Spleen (tissue), 11 donors: ENCODE results near the gene SASH1. TPM values are rescaled to one million over a fixed set of nuclear protein-coding genes. Genes with fewer than 3 reads are reported as not detected.

Source experiments
- DNase-seq: peaks from one replicate; pipeline ENCODE4 v3.0.0-alpha.2; 2020
- H3K27ac ChIP-seq, 8 donors: fragments of 200-600 bp; sonication (generic) in 7 of 8; 1 replicate in 4 of 8; 2 replicates in 4 of 8; pipeline versions ENCODE4 v1.5.0 to v1.8.0; 2016 to 2021; ENCODE audit warnings: inconsistent platforms in 4 of 8, mild to moderate bottlenecking in 4 of 8, moderate library complexity in 1 of 8
- H3K27me3 ChIP-seq, 7 donors: fragments of 200-600 bp; sonication (generic) in 6 of 7; replicated peaks in 1 of 7; 1 replicate in 4 of 7; 2 replicates in 3 of 7; pipeline versions ENCODE4 v1.5.0 to v1.8.0; 2016 to 2021; ENCODE audit warnings: inconsistent platforms in 3 of 7, mild to moderate bottlenecking in 1 of 7
- H3K36me3 ChIP-seq, 6 donors: fragments of 200-600 bp; sonication (generic) in 5 of 6; 1 replicate in 4 of 6; 2 replicates in 2 of 6; pipeline versions ENCODE4 v1.5.0 to v1.8.0; 2016 to 2021; ENCODE audit warnings: inconsistent platforms in 2 of 6
- H3K4me1 ChIP-seq, 6 donors: fragments of 200-600 bp; sonication (generic) in 5 of 6; 1 replicate in 3 of 6; 2 replicates in 3 of 6; pipeline versions ENCODE4 v1.5.0 to v1.8.0; 2016 to 2021; ENCODE audit warnings: inconsistent platforms in 3 of 6
- H3K4me3 ChIP-seq, 8 donors: fragments of 200-600 bp; sonication (generic) in 7 of 8; 1 replicate in 4 of 8; 2 replicates in 4 of 8; pipeline versions ENCODE4 v1.5.0 to v1.8.0; 2016 to 2021; ENCODE audit warnings: inconsistent platforms in 4 of 8, mild to moderate bottlenecking in 4 of 8, moderate library complexity in 2 of 8
- H3K9me3 ChIP-seq, 8 donors: fragments of 200-600 bp; sonication (generic) in 7 of 8; 1 replicate in 4 of 8; 2 replicates in 4 of 8; pipeline versions ENCODE4 v1.5.0 to v1.8.0; 2016 to 2021; ENCODE audit warnings: inconsistent platforms in 4 of 8
- POLR2A ChIP-seq, 3 donors: fragments of 450-650 bp; IDR thresholded peaks; one replicate each; pipeline ENCODE4 v1.5.1; 2017; ENCODE audit warnings: antibody characterized with exemption in 3 of 3, mild to moderate bottlenecking in 1 of 3
- POLR2AphosphoS5 ChIP-seq, 3 donors: sonication (generic); formaldehyde crosslinking; IDR thresholded peaks; one replicate each; pipeline ENCODE4 v1.5.1; 2017; ENCODE audit warnings: antibody characterized with exemption in 3 of 3
- WGBS, 5 donors: extraction: QIAGEN DNeasy Blood & Tissue Kit in 3 of 5; methylation state at CpG; one replicate each; pipeline versions ENCODE4 v1.1.5 to v1.1.7; 2013 to 2018; 5-methylcytosine and 5-hydroxymethylcytosine counted together
- intact Hi-C: fragments of 100-400 bp; cut with DNase I; formaldehyde crosslinking; loops from one replicate; pipeline ENCODE4 v1.15.0; 2023; ENCODE audit warnings: low total_unique reads
- polyA plus RNA-seq, 3 donors: library from polyadenylated mRNA; stranded (reverse); fragments of 200-250 nt; gene quantifications; one replicate each; pipeline ENCODE4 v1.2.1, GENCODE V29; 2013
- total RNA-seq, 7 donors: library from RNA; depleted of rRNA in 3 of 7; stranded (reverse); fragments of >200 nt in 3 of 7; fragmentation: NEBNext Ultra II Directional in 4 of 7; extraction: Animal tissue kit (Norgen Biotek cat#: 25700) in 4 of 7; gene quantifications; one replicate each; pipeline versions ENCODE4 v1.1.0 to v1.2.1, GENCODE V29; 2016 to 2021
- TF ChIP-seq, protein P1 (sequence below), 11 experiments: fragments of 200-600 bp in 7 of 11; fragments of 450-650 bp in 4 of 11; sonication (generic) in 4 of 11; IDR thresholded peaks in 8 of 11; conservative IDR thresholded peaks in 3 of 11; 1 replicate in 7 of 11; 2 replicates in 4 of 11; pipeline versions ENCODE4 v1.4.0 to v1.8.0; 2016 to 2021; ENCODE audit warnings: antibody characterized with exemption in 11 of 11, inconsistent platforms in 4 of 11, mild to moderate bottlenecking in 1 of 11
- donor health status: healthy with polysubstance abuse.
- donor health status: DM: no; HTN: no; CAD: no; lungs with moderate emphysema.
- donor health status: DM: no; HTN: no; CAD: no.
- donor health status: Bipolar disorder and iron deficiency.
- donor health status: healthy.
- donor health status: DM: no; HTN: no; CAD: no.
- donor health status: DM: yes; HTN: yes; CAD: no.

SASH1 gene
- total and polyA plus RNA-seq, 10 donors = 3.9 to 103 (median 57.9) TPM

DNA sequence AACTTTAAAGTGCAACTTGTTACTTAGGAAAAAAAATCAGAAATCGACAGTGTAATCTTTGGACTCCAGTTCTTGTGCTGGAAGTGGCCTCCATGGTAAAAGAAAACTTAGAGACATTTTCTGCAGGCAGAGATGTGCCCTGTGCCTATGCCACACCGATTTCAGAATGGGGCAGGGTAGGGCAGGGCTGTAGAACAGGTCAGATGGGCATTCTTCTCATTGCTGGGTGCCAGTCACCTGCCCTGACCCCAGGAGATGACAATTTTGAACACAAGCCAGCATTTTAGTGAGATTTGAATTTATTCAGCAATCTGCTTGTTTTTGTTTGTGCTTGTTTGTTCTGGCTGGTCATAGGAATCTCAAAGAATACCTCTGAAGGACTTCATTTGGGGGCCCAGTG lies 63.3 kb downstream of the SASH1 start:
- TF ChIP-seq, protein P1, sequence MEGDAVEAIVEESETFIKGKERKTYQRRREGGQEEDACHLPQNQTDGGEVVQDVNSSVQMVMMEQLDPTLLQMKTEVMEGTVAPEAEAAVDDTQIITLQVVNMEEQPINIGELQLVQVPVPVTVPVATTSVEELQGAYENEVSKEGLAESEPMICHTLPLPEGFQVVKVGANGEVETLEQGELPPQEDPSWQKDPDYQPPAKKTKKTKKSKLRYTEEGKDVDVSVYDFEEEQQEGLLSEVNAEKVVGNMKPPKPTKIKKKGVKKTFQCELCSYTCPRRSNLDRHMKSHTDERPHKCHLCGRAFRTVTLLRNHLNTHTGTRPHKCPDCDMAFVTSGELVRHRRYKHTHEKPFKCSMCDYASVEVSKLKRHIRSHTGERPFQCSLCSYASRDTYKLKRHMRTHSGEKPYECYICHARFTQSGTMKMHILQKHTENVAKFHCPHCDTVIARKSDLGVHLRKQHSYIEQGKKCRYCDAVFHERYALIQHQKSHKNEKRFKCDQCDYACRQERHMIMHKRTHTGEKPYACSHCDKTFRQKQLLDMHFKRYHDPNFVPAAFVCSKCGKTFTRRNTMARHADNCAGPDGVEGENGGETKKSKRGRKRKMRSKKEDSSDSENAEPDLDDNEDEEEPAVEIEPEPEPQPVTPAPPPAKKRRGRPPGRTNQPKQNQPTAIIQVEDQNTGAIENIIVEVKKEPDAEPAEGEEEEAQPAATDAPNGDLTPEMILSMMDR (IDR thresholded peaks at IDR 0.05 in 8 of 11, conservative IDR thresholded peaks at IDR 0.05 in 3 of 11) = no peak
- no peak for TF ChIP-seq POLR2A (IDR thresholded peaks at IDR 0.05)
- Histone ChIP-seq H3K36me3 (no peaks in the 10 kb centered on the region), H3K4me1 (no peaks in the 10 kb centered on the region), H3K9me3 (no peaks in the 10 kb centered on the region), H3K4me3 (no peak overlapping the region), H3K27me3 (no peaks in the 10 kb centered on the region), H3K27ac (no peak overlapping the region)
- intact Hi-C loops = no loop called here
- 65 to 84% (median 76%) methylated on average over 2 of the region's 2 CpGs for WGBS, 5 donors
- no peak for DNase-seq

DNA sequence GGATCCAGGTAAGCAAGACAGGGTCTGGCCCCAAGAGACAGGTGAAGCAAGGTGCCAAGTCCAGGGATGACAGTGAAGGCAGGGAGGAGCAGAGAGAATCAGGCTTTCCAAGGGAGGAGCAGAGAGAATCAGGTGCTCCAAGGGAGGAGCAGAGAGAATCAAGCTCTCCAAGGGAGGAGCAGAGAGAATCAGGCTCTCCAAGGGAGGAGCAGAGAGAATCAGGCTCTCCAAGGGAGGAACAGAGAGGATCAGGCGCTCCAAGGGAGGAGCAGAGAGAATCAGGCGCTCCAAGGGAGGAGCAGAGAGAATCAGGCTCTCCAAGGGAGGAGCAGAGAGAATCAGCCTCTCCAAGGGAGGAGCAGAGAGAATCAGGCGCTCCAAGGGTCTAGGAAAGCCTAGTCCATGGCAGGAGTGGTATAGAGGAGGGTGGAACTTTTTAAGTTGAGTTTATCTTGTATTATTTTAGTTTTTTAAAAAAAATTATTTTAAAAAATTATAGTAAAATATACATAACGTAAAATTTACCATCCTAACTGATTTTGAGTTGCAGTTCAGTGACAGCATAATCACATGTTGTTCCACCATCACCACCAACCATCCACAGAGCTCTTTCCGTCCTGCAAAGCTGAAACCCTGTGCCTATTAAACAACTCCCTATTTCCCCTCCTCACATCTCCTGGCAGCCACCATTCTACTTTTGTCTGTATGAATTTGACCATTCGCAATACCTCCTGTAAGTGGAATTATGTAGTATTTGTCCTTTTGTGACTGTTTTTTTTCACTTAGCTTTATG lies 64.1 kb downstream of the SASH1 start:
- Histone ChIP-seq H3K36me3 (no peaks in the 10 kb centered on the region), H3K4me1 (no peaks in the 10 kb centered on the region), H3K9me3 (no peaks in the 10 kb centered on the region), H3K4me3 (no peak overlapping the region), H3K27me3 (no peaks in the 10 kb centered on the region), H3K27ac (no peak overlapping the region)
- intact Hi-C loops = no loop called here
- no peak for DNase-seq
- 75 to 94% (median 84%) methylated on average over 6 of the region's 6 CpGs for WGBS, 5 donors
- TF ChIP-seq, protein P1 (IDR thresholded peaks at IDR 0.05 in 8 of 11, conservative IDR thresholded peaks at IDR 0.05 in 3 of 11) = no peak
- no peak for TF ChIP-seq POLR2AphosphoS5 (IDR thresholded peaks at IDR 0.05)
- no peak for TF ChIP-seq POLR2A (IDR thresholded peaks at IDR 0.05)

DNA sequence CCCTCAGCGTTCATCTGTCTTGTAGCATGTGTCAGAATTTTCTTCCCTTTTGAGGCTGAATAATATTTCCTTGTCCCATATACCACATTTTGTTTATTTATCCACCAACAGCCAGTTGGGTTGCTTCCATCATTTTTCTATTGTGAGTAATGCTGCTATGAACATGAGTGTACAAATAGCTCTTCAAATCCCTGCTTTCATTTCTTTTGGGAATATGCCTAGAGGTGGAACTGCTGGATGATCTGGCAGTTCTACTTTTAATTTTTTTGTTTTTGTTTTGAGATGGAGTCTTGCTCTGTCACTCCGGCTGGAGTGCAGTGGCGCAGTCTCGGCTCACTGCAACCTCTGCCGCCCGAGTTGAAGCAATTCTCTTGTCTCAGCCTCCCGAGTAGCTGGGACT lies 64.7 kb downstream of the SASH1 start:
- Histone ChIP-seq H3K4me3 (no peak overlapping the region), H3K4me1 (no peaks in the 10 kb centered on the region), H3K36me3 (no peaks in the 10 kb centered on the region), H3K9me3 (no peaks in the 10 kb centered on the region), H3K27ac (no peak overlapping the region), H3K27me3 (no peaks in the 10 kb centered on the region)
- TF ChIP-seq POLR2AphosphoS5 (IDR thresholded peaks at IDR 0.05) = no peak
- no peak for TF ChIP-seq POLR2A (IDR thresholded peaks at IDR 0.05)
- no peak for DNase-seq
- intact Hi-C loops = no loop called here
- WGBS, 5 donors = 91 to 97% (median 94%) methylated on average over 7 of the region's 7 CpGs

DNA sequence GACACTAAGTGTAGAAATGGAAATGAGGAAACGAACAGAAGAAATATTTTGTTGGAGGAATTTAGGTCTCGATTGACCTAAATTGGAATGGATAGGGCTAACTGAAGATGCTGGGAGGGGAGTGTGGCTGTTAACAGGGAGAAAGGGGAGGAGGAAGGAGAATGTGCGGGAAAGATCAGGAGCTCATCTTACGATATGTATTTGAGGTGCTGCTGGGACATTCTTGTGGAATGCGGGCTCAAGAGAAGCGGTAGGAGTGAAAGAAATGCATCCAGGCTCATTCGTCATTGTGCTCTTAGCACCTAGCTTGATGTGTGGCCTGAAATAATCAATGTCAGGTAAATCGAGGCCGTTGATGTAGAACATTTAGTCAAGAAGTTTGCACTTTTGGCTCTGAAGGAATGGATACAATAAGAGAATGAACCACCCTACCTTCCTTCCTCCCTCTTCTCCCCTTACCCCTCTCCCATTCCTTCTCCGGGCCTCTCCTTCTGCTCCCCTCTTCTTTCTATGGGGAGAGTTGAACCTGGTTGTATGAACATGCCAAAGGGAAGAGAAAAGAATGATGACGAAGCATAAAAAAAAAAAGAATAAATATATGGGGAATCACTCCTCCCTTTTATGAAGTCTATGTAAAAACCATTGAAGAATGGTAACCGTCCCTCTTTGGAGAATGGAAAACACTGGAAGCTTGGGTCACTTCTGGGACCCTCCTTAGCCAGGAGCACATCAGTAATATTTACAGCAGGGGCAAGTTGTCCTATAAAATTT lies 70.9 kb downstream of the SASH1 start:
- WGBS, 5 donors = 88 to 97% (median 89%) methylated on average over 11 to 12 of the region's 12 CpGs
- TF ChIP-seq, protein P1 (IDR thresholded peaks at IDR 0.05 in 8 of 11, conservative IDR thresholded peaks at IDR 0.05 in 3 of 11) = no peak
- TF ChIP-seq POLR2A (IDR thresholded peaks at IDR 0.05) = no peak
- no peak for TF ChIP-seq POLR2AphosphoS5 (IDR thresholded peaks at IDR 0.05)
- Histone ChIP-seq H3K27me3 (no peaks in the 10 kb centered on the region), H3K36me3 (no peaks in the 10 kb centered on the region), H3K9me3 (no peaks in the 10 kb centered on the region), H3K27ac (no peak overlapping the region), H3K4me1 (peaks cover 0 to 13% (median 2%) of the 10 kb centered on the region in 6 donors), H3K4me3 (no peak overlapping the region)
- intact Hi-C loops = no loop called here
- DNase-seq = no peak
